ENCODE results near the gene GMFB. TPM values are rescaled to one million over a fixed set of nuclear protein-coding genes. Genes with fewer than 3 reads are reported as not detected.

Gene GMFB
- total and polyA plus RNA-seq, 2 donors (not counting 3 experiments of a cell fraction or from before 2014, with no cell fraction given): 10.1 to 52.0 TPM

DNA sequence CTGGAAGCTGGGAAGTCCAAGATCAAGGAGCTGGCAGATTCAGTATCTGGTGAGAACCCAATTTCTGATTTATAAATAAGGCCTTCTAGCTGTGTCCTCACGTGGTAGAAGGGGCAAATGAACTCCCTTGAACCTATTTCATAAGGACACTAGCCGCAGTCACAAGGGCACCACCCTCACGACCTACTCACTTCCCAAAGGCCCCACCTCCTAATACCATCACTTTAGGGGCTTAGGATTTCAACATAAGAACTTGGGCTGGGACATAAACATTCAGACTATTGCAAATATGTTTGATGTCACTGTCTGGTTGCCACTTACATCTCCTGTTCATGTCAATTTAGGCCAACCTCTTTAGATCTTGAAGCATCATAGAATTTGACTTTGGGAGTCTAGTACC, 36.8 kb downstream of the GMFB start:
- no peaks in the 10 kb centered on the region for H3K79me2 ChIP-seq (ENCODE audit: control insufficient read depth, insufficient read depth, low read length)
- H3K4me3 ChIP-seq (replicated peaks in 1 of 3; ENCODE audit: insufficient read depth in 1 of 3, low read depth in 1 of 3, low read length in 3 of 3): no peak overlapping the region
- no peak overlapping the region for H3K4me2 ChIP-seq (ENCODE audit: insufficient read depth, low read length)
- no peak overlapping the region for H3K27ac ChIP-seq (ENCODE audit: insufficient read depth, low read depth, low read length)
- intact Hi-C loops (cut with micrococcal nuclease) (no loop called here), dilution Hi-C loops (cut with MboI; ENCODE audit: extremely low pct_ligation_motif_present, low sequenced_read_pairs) (no loop called here)
- BruUV-seq (replicated peaks): no TSS peak
- no peak overlapping the region for H2AFZ ChIP-seq (ENCODE audit: low read depth, low read length)
- no peaks in the 10 kb centered on the region for H3K4me1 ChIP-seq (ENCODE audit: control insufficient read depth, extremely low read depth, insufficient read depth, low read length)
- H4K20me1 ChIP-seq (replicated peaks; ENCODE audit: control insufficient read depth, extremely low read depth, insufficient read depth, low read length): no peaks in the 10 kb centered on the region
- H3K36me3 ChIP-seq (ENCODE audit: control insufficient read depth in 2 of 2, extremely low read depth in 1 of 2, insufficient read depth in 2 of 2, low read length in 2 of 2): no peaks in the 10 kb centered on the region
- TF ChIP-seq GATA2 (IDR thresholded peaks at IDR 0.05; ENCODE audit: insufficient read depth, insufficient read length, low read depth, low read length) (no peak), EZH2 (IDR thresholded peaks at IDR 0.05; ENCODE audit: borderline replicate concordance, low read depth, low read length, severe bottlenecking) (no peak), MYC (IDR thresholded peaks at IDR 0.05; ENCODE audit: low read depth, low read length) (no peak), JUN (IDR thresholded peaks at IDR 0.05; ENCODE audit: borderline replicate concordance, insufficient read depth, insufficient read length, low read depth) (no peak), POLR2A (IDR thresholded peaks at IDR 0.05; ENCODE audit: low read depth, low read length) (no peak), FOS (IDR thresholded peaks at IDR 0.05; ENCODE audit: borderline replicate concordance, insufficient read depth, low read length) (no peak), POLR2AphosphoS5 (IDR thresholded peaks at IDR 0.05; ENCODE audit: insufficient read depth, low read depth, low read length) (no peak)
- TF ChIP-seq, protein P1, sequence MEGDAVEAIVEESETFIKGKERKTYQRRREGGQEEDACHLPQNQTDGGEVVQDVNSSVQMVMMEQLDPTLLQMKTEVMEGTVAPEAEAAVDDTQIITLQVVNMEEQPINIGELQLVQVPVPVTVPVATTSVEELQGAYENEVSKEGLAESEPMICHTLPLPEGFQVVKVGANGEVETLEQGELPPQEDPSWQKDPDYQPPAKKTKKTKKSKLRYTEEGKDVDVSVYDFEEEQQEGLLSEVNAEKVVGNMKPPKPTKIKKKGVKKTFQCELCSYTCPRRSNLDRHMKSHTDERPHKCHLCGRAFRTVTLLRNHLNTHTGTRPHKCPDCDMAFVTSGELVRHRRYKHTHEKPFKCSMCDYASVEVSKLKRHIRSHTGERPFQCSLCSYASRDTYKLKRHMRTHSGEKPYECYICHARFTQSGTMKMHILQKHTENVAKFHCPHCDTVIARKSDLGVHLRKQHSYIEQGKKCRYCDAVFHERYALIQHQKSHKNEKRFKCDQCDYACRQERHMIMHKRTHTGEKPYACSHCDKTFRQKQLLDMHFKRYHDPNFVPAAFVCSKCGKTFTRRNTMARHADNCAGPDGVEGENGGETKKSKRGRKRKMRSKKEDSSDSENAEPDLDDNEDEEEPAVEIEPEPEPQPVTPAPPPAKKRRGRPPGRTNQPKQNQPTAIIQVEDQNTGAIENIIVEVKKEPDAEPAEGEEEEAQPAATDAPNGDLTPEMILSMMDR (IDR thresholded peaks at IDR 0.05; ENCODE audit: extremely low read depth in 1 of 2, insufficient read depth in 1 of 2, low read depth in 1 of 2, low read length in 2 of 2): no peak
- TF ChIP-seq, protein P2, sequence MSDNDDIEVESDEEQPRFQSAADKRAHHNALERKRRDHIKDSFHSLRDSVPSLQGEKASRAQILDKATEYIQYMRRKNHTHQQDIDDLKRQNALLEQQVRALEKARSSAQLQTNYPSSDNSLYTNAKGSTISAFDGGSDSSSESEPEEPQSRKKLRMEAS (IDR thresholded peaks at IDR 0.05; ENCODE audit: insufficient read depth, insufficient read length): no peak
- DNase-seq (ENCODE audit: low read depth, low spot score) (no peak), FAIRE-seq (no peak)
- ChIA-PET POLR2A (no interaction called here), CTCF (no interaction called here)
- H3K9me3 ChIP-seq (replicated peaks; ENCODE audit: control insufficient read depth, insufficient read depth, low read length): no peaks in the 10 kb centered on the region
- H3K9me1 ChIP-seq (replicated peaks; ENCODE audit: control insufficient read depth, extremely low read depth, insufficient read depth, low read length): no peaks in the 10 kb centered on the region
- H3K9ac ChIP-seq (replicated peaks; ENCODE audit: extremely low read depth, insufficient read depth, low read length): no peak overlapping the region
- H3K27me3 ChIP-seq (ENCODE audit: control insufficient read depth in 2 of 2, insufficient read depth in 2 of 2, low read length in 2 of 2): peaks cover 18 to 34% of the 10 kb centered on the region in 2 experiments
